K562 (cell line): ENCODE measurements around the gene CACTIN. TPM values are rescaled to one million over a fixed set of nuclear protein-coding genes. Genes with fewer than 3 reads are reported as not detected.

Experiments
- ATF7 ChIP-seq: fragments of 450-650 bp; IDR thresholded peaks from 2 replicates; pipeline ENCODE4 v1.7.1; 2014; ENCODE audit warnings: mild to moderate bottlenecking, moderate library complexity
- BHLHE40 ChIP-seq: IDR thresholded peaks from 2 replicates; pipeline ENCODE4 v1.6.1; 2011; ENCODE audit warnings: low read length, improper control_type of control experiment
- CBFB ChIP-seq: sonication (generic); formaldehyde crosslinking; IDR thresholded peaks from 2 replicates; pipeline ENCODE4 v1.4.0; 2020; ENCODE audit warnings: mild to moderate bottlenecking, missing genetic modification reagents
- CBX1 ChIP-seq: sonication (generic); IDR thresholded peaks from 2 replicates; pipeline ENCODE4 v1.6.1; 2016; ENCODE audit warnings: antibody characterized with exemption, low read depth, mild to moderate bottlenecking
- E2F3 ChIP-seq: fragments of 250-450 bp; sonication (Bioruptor Pico); IDR thresholded peaks from 2 replicates; pipeline ENCODE4 v1.4.0; 2020; ENCODE audit warnings: mild to moderate bottlenecking
- ELF2 ChIP-seq: fragments of 250-450 bp; sonication (Bioruptor Pico); IDR thresholded peaks from 2 replicates; pipeline ENCODE4 v1.5.0; 2021; ENCODE audit warnings: mild to moderate bottlenecking
- EP300 ChIP-seq: IDR thresholded peaks from 2 replicates; pipeline ENCODE4 v1.6.1; 2012; ENCODE audit warnings: low read length, improper control_type of control experiment
- HDAC2 ChIP-seq: fragments of 450-650 bp; IDR thresholded peaks from 2 replicates; pipeline ENCODE4 v1.6.1; 2016; ENCODE audit warnings: mild to moderate bottlenecking
- HIVEP1 ChIP-seq: fragments of 250-450 bp; sonication (Bioruptor Pico); IDR thresholded peaks from 2 replicates; pipeline ENCODE4 v1.4.0; 2020; ENCODE audit warnings: mild to moderate bottlenecking
- JUND ChIP-seq, 2 experiments: IDR thresholded peaks; 2 replicates in 1 of 2; 3 replicates in 1 of 2; pipeline ENCODE4 v1.6.1; 2011; ENCODE audit warnings: borderline replicate concordance in 2 of 2, low read depth in 2 of 2, low read length in 2 of 2, improper control_type of control experiment in 1 of 2, missing biosample characterization in 1 of 2, missing genetic modification characterization in 1 of 2, missing genetic modification reagents in 1 of 2
- KAT2B ChIP-seq: IDR thresholded peaks from one replicate; pipeline ENCODE4 v1.6.1; 2012; ENCODE audit warnings: low read depth, mild to moderate bottlenecking, control low read depth, inconsistent platforms, low read length, moderate library complexity
- PKNOX1 ChIP-seq: fragments of 450-650 bp; IDR thresholded peaks from 2 replicates; pipeline ENCODE4 v1.6.1; 2016
- POLR2A ChIP-seq: fragments of 450-650 bp; conservative IDR thresholded peaks from 2 replicates; pipeline ENCODE4 v1.6.1; 2016
- PRMT5 ChIP-seq: sonication (generic); formaldehyde crosslinking; IDR thresholded peaks from 2 replicates; pipeline ENCODE4 v1.5.0; 2020; ENCODE audit warnings: missing genetic modification reagents
- RB1 ChIP-seq: fragments of 450-650 bp; IDR thresholded peaks from 2 replicates; pipeline ENCODE4 v1.6.1; 2017; ENCODE audit warnings: low read depth, mild to moderate bottlenecking
- VEZF1 ChIP-seq: fragments of 200-800 bp; sonication (Bioruptor generic); IDR thresholded peaks from 2 replicates; pipeline ENCODE4 v1.6.1; 2017; ENCODE audit warnings: missing genetic modification characterization, missing compliant biosample characterization
- ZNF740 ChIP-seq, 3 experiments: fragments of 200-800 bp in 1 of 3; sonication (Bioruptor generic) in 1 of 3; sonication (generic) in 1 of 3; formaldehyde crosslinking in 1 of 3; IDR thresholded peaks; 2 replicates each; pipeline versions ENCODE4 v1.6.1 to v1.8.0; 2016 to 2022; ENCODE audit warnings: mild to moderate bottlenecking in 2 of 3, missing compliant biosample characterization in 2 of 3, missing genetic modification characterization in 2 of 3, missing genetic modification reagents in 1 of 3
- polyA plus RNA-seq, 8 experiments: library from polyadenylated mRNA; depleted of rRNA in 4 of 8; stranded (reverse) in 5 of 8; unstranded in 3 of 8; fragments of >200 nt; fragmentation: Nextera tagmentation in 2 of 8; fragmentation: Illumina TruSeq in 1 of 8; extraction: Ambion mirVana in 2 of 8; extraction: Trizol in 1 of 8; gene quantifications; 2 replicates each; pipeline versions ENCODE4 v1.2.1 to v1.2.3, GENCODE V29; 2011 to 2014; ENCODE audit warnings: inconsistent platforms in 1 of 8, missing spikeins in 1 of 8
- total RNA-seq, 7 experiments: library from RNA; depleted of rRNA in 6 of 7; stranded (reverse); fragments of >200 nt in 6 of 7; fragmentation: Illumina TruSeq in 2 of 7; extraction: Trizol in 2 of 7; gene quantifications; 2 replicates each; pipeline versions ENCODE4 v1.2.1 to v1.2.3, GENCODE V29; 2011 to 2021; ENCODE audit warnings: low replicate concordance in 1 of 7
- TF ChIP-seq, protein P1 (sequence below), 2 experiments: fragments of 200-800 bp in 1 of 2; sonication (Bioruptor generic) in 1 of 2; sonication (generic) in 1 of 2; formaldehyde crosslinking in 1 of 2; IDR thresholded peaks in 1 of 2; conservative IDR thresholded peaks in 1 of 2; 2 replicates each; pipeline versions ENCODE4 v1.5.0 to v1.6.1; 2016 to 2020; ENCODE audit warnings: missing compliant biosample characterization in 1 of 2, missing genetic modification characterization in 1 of 2, missing genetic modification reagents in 1 of 2
- TF ChIP-seq, protein P2 (sequence below): sonication (generic); formaldehyde crosslinking; IDR thresholded peaks from 2 replicates; pipeline ENCODE4 v1.8.1; 2023; ENCODE audit warnings: mild to moderate bottlenecking, missing genetic modification reagents

The CACTIN gene
- total and polyA plus RNA-seq, 9 of the 15 experiments (the other 6 are each of a cell fraction or from before 2014, with no cell fraction given), result 0.15 to 49.2 (median 15.0) TPM

DNA sequence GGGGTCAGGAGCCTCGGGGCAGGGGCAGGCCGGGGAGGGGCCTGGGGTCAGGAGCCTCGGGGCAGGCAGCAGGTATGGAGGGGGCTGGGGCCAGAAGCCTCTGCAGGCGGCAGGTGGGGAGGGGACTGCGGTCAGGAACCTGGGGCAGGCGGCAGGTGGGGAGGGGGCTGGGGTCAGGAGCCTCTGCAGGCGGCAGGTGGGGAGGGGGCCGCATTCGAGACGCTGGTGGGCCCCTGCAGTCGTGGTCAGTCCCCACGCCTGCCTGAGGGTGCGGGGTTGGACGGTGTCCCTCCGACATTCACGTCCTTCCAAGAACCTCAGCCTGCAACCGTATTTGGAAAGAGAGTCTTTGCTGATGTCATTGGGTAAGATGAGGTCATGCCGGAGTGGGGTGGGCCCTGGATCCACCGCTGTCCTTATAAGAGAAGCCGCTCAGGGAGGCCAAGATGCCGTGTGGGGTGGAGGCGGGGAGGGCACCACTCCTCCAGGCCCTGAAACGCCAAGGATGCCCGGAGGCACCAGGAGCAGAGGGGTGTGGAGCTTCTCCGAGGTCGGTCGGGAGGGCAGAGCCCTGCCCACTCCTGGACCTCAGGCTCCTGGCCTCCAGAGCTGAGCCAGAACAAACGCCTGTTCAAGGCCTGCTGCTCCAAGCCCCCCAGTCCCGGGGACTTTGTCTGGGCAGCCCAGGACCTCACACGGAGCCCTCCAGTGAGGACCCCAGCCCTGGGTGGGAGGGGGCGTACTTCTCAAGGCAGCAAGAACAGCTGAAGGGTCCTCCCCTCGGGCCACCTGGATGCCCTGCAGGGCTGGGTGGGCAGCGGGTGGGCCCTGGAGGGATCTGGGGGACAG lies 43.6 kb upstream of the CACTIN start (continued):
- peak; percentile 74; the same call in 1 of the 2 replicates for TF ChIP-seq ZNF740 (CRISPR knock-in tag; IDR thresholded peaks at IDR 0.05)
- TF ChIP-seq ZNF740 (tag; IDR thresholded peaks at IDR 0.05), result no peak; a peak in 1 of 4 replicates
- TF ChIP-seq JUND (IDR thresholded peaks at IDR 0.05; ENCODE audit: borderline replicate concordance, low read depth, low read length), result peak; percentile 97
- peak; percentile 97 for TF ChIP-seq JUND (tag; IDR thresholded peaks at IDR 0.05; ENCODE audit: borderline replicate concordance, low read depth, low read length)
- no peak for TF ChIP-seq E2F3 (CRISPR knock-in tag)
- TF ChIP-seq EP300, result peak; percentile 48
- 0 out of 2 replicates have a peak, but pooled peaks have one; percentile 23 for TF ChIP-seq CBX1
- TF ChIP-seq CBFB, result 0 out of 2 replicates have a peak, but pooled peaks have one; percentile 48
- no peak for TF ChIP-seq HIVEP1 (CRISPR knock-in tag)
- peak; percentile 79 for TF ChIP-seq POLR2A
- TF ChIP-seq ATF7, result peak; percentile 98
- peak; percentile 94 for TF ChIP-seq VEZF1 (CRISPR knock-in tag)
- TF ChIP-seq, protein P1, sequence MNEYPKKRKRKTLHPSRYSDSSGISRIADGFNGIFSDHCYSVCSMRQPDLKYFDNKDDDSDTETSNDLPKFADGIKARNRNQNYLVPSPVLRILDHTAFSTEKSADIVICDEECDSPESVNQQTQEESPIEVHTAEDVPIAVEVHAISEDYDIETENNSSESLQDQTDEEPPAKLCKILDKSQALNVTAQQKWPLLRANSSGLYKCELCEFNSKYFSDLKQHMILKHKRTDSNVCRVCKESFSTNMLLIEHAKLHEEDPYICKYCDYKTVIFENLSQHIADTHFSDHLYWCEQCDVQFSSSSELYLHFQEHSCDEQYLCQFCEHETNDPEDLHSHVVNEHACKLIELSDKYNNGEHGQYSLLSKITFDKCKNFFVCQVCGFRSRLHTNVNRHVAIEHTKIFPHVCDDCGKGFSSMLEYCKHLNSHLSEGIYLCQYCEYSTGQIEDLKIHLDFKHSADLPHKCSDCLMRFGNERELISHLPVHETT (CRISPR knock-in tag; conservative IDR thresholded peaks at IDR 0.05 in 1 of 2, IDR thresholded peaks at IDR 0.05 in 1 of 2), result peak in 1 of 2 experiments; percentile 20; a peak in 2 of 4 replicates
- TF ChIP-seq KAT2B, result no peak
- 0 out of 2 replicates have a peak, but pooled peaks have one; percentile 18 for TF ChIP-seq ELF2 (CRISPR knock-in tag)
- TF ChIP-seq, protein P2, sequence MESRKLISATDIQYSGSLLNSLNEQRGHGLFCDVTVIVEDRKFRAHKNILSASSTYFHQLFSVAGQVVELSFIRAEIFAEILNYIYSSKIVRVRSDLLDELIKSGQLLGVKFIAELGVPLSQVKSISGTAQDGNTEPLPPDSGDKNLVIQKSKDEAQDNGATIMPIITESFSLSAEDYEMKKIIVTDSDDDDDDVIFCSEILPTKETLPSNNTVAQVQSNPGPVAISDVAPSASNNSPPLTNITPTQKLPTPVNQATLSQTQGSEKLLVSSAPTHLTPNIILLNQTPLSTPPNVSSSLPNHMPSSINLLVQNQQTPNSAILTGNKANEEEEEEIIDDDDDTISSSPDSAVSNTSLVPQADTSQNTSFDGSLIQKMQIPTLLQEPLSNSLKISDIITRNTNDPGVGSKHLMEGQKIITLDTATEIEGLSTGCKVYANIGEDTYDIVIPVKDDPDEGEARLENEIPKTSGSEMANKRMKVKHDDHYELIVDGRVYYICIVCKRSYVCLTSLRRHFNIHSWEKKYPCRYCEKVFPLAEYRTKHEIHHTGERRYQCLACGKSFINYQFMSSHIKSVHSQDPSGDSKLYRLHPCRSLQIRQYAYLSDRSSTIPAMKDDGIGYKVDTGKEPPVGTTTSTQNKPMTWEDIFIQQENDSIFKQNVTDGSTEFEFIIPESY (CRISPR knock-in tag), result 0 out of 2 replicates have a peak, but pooled peaks have one; percentile 33
- peak; percentile 26; the same call in 1 of the 2 replicates for TF ChIP-seq PKNOX1
- peak; percentile 16; the same call in 1 of the 2 replicates for TF ChIP-seq HDAC2
- no peak for TF ChIP-seq PRMT5
- 0 out of 2 replicates have a peak, but pooled peaks have one; percentile 6 for TF ChIP-seq RB1
- TF ChIP-seq BHLHE40, result peak; percentile 11; the same call in 1 of the 2 replicates
